H9 (cell line): ENCODE data around the gene PACC1. TPM values are rescaled to one million over a fixed set of nuclear protein-coding genes. Genes with fewer than 3 reads are reported as not detected.

ENCODE experiments used
- DNase-seq: peaks from one replicate; pipeline ENCODE4 v3.0.0-alpha.2; 2017
- H2AFZ ChIP-seq: one replicate; pipeline ENCODE4 v1.6.1; 2013; ENCODE audit warnings: mild to moderate bottlenecking, low read length, control low read depth, moderate library complexity
- H2AK5ac ChIP-seq: 2 replicates; pipeline ENCODE4 v1.6.1; 2013; ENCODE audit warnings: low read length, control low read depth, mixed read lengths; ENCODE audit not compliant: insufficient read length
- H2BK120ac ChIP-seq: one replicate; pipeline ENCODE4 v1.6.1; 2013; ENCODE audit warnings: low read depth, mild to moderate bottlenecking, low read length, control low read depth, inconsistent platforms; ENCODE audit not compliant: poor library complexity, severe bottlenecking
- H2BK12ac ChIP-seq: 2 replicates; pipeline ENCODE4 v1.6.1; 2013; ENCODE audit warnings: low read length, control low read depth, mixed read lengths, low read depth; ENCODE audit not compliant: insufficient read length
- H2BK15ac ChIP-seq: 2 replicates; pipeline ENCODE4 v1.6.1; 2013; ENCODE audit warnings: low read depth, low read length, control low read depth
- H2BK20ac ChIP-seq: one replicate; pipeline ENCODE4 v1.6.1; 2013; ENCODE audit warnings: low read depth, mild to moderate bottlenecking, low read length, control low read depth, inconsistent platforms; ENCODE audit not compliant: poor library complexity, severe bottlenecking
- H2BK5ac ChIP-seq: 2 replicates; pipeline ENCODE4 v1.6.1; 2013; ENCODE audit warnings: low read length, control low read depth, mixed read lengths; ENCODE audit not compliant: insufficient read length
- H3K14ac ChIP-seq: 2 replicates; pipeline ENCODE4 v1.6.1; 2013; ENCODE audit warnings: low read length, control low read depth; ENCODE audit not compliant: insufficient read depth
- H3K18ac ChIP-seq: 2 replicates; pipeline ENCODE4 v1.6.1; 2013; ENCODE audit warnings: low read depth, mild to moderate bottlenecking, mixed read lengths, low read length, control low read depth; ENCODE audit not compliant: insufficient read length
- H3K23ac ChIP-seq: 2 replicates; pipeline ENCODE4 v1.6.1; 2013; ENCODE audit warnings: low read length, control low read depth, mixed read lengths, low read depth; ENCODE audit not compliant: insufficient read length
- H3K23me2 ChIP-seq: 2 replicates; pipeline ENCODE4 v1.6.1; 2013; ENCODE audit warnings: low read depth, mild to moderate bottlenecking, mixed read lengths, low read length, control low read depth; ENCODE audit not compliant: insufficient read length, poor library complexity, severe bottlenecking
- H3K27ac ChIP-seq: 2 replicates; pipeline ENCODE4 v1.5.1; 2013; ENCODE audit warnings: low read length, control low read depth, mixed read lengths, low read depth; ENCODE audit not compliant: insufficient read length
- H3K27me3 ChIP-seq: 2 replicates; pipeline ENCODE4 v1.6.1; 2013; ENCODE audit warnings: low read length, control low read depth, inconsistent platforms; ENCODE audit not compliant: insufficient read depth
- H3K4ac ChIP-seq: 2 replicates; pipeline ENCODE4 v1.6.1; 2013; ENCODE audit warnings: low read depth, mild to moderate bottlenecking, control low read depth, inconsistent platforms, low read length, moderate library complexity
- H3K4me1 ChIP-seq: 2 replicates; pipeline ENCODE4 v1.6.1; 2013; ENCODE audit warnings: low read length, control low read depth, inconsistent platforms; ENCODE audit not compliant: insufficient read depth
- H3K4me2 ChIP-seq: 2 replicates; pipeline ENCODE4 v1.6.1; 2013; ENCODE audit warnings: low read length, control low read depth, mixed read lengths; ENCODE audit not compliant: insufficient read length, insufficient read depth
- H3K56ac ChIP-seq: 2 replicates; pipeline ENCODE4 v1.6.1; 2013; ENCODE audit warnings: low read depth, mild to moderate bottlenecking, mixed read lengths, low read length, control low read depth; ENCODE audit not compliant: insufficient read length
- H3K79me1 ChIP-seq: 2 replicates; pipeline ENCODE4 v1.6.1; 2013; ENCODE audit warnings: low read depth, mild to moderate bottlenecking, moderate library complexity, low read length, control low read depth, inconsistent platforms; ENCODE audit not compliant: insufficient read depth, poor library complexity, severe bottlenecking
- H3K79me2 ChIP-seq: 2 replicates; pipeline ENCODE4 v1.6.1; 2013; ENCODE audit warnings: low read length, control low read depth, inconsistent platforms; ENCODE audit not compliant: insufficient read depth
- H3K9ac ChIP-seq: 2 replicates; pipeline ENCODE4 v1.6.1; 2013; ENCODE audit warnings: low read length, control low read depth, mixed read lengths; ENCODE audit not compliant: insufficient read length; ENCODE audit errors: extremely low read depth
- H3K9me3 ChIP-seq: one replicate; pipeline ENCODE4 v1.6.1; 2013; ENCODE audit warnings: low read depth, low read length, inconsistent platforms; ENCODE audit not compliant: control insufficient read depth
- H3T11ph ChIP-seq: one replicate; pipeline ENCODE4 v1.6.1; 2013; ENCODE audit warnings: mild to moderate bottlenecking, low read length, control low read depth, inconsistent platforms
- H4K20me1 ChIP-seq: one replicate; pipeline ENCODE4 v1.6.1; 2013; ENCODE audit not compliant: control insufficient read depth, insufficient read length, insufficient read depth
- H4K5ac ChIP-seq: 2 replicates; pipeline ENCODE4 v1.6.1; 2013; ENCODE audit warnings: low read depth, mild to moderate bottlenecking, mixed read lengths, low read length, control low read depth; ENCODE audit not compliant: insufficient read length
- H4K8ac ChIP-seq: replicated peaks from 2 replicates; pipeline ENCODE4 v1.6.1; 2013; ENCODE audit warnings: low read length, control low read depth, mixed read lengths, low read depth; ENCODE audit not compliant: insufficient read length
- H4K91ac ChIP-seq: 2 replicates; pipeline ENCODE4 v1.6.1; 2013; ENCODE audit warnings: low read depth, mild to moderate bottlenecking, moderate library complexity, mixed read lengths, low read length, control low read depth; ENCODE audit not compliant: insufficient read length
- H3K27ac Mint-ChIP-seq, 3 experiments: 2 replicates in 2 of 3; 3 replicates in 1 of 3; pipeline ENCODE4 v1.8.0; 2020 to 2021; ENCODE audit warnings: mixed read lengths in 3 of 3, mild to moderate bottlenecking in 1 of 3, moderate library complexity in 1 of 3
- H3K27me3 Mint-ChIP-seq: 2 replicates; pipeline ENCODE4 v1.8.0; 2021; ENCODE audit warnings: low read depth, mild to moderate bottlenecking, moderate library complexity, mixed read lengths
- H3K36me3 Mint-ChIP-seq, 3 experiments: 2 replicates in 2 of 3; 3 replicates in 1 of 3; pipeline ENCODE4 v1.8.0; 2020 to 2021; ENCODE audit warnings: low read depth in 3 of 3, mixed read lengths in 3 of 3; ENCODE audit not compliant: insufficient read depth in 1 of 3
- H3K4me1 Mint-ChIP-seq, 2 experiments: 2 replicates each; pipeline ENCODE4 v1.8.0; 2020; ENCODE audit warnings: mixed read lengths in 2 of 2
- H3K4me3 Mint-ChIP-seq, 2 experiments: 2 replicates in 1 of 2; 3 replicates in 1 of 2; pipeline ENCODE4 v1.8.0; 2020 to 2021; ENCODE audit warnings: mild to moderate bottlenecking in 2 of 2, mixed read lengths in 2 of 2, moderate library complexity in 1 of 2
- H3K9me3 Mint-ChIP-seq, 2 experiments: 2 replicates in 1 of 2; 3 replicates in 1 of 2; pipeline ENCODE4 v1.8.0; 2020; ENCODE audit warnings: mild to moderate bottlenecking in 2 of 2, mixed read lengths in 2 of 2, moderate library complexity in 1 of 2
- WGBS: extraction: QIAGEN DNeasy Blood & Tissue Kit; methylation state at CpG from one replicate; pipeline ENCODE4 v1.1.7; 2013; ENCODE audit warnings: missing lambda C conversion rate, low lambda C conversion rate, mixed read lengths; ENCODE audit not compliant: insufficient read length; ENCODE audit errors: extremely low coverage; 5-methylcytosine and 5-hydroxymethylcytosine counted together
- total RNA-seq: library from RNA; stranded (reverse); gene quantifications from 2 replicates; pipeline ENCODE4 v1.2.1, GENCODE V29; 2021
- TF ChIP-seq, protein P1 (sequence below): fragments of 200-600 bp; sonication (generic); conservative IDR thresholded peaks from 3 replicates; pipeline ENCODE4 v1.8.0; 2021; ENCODE audit warnings: antibody characterized with exemption, mild to moderate bottlenecking

PACC1 gene
- total RNA-seq, 1 experiment from 2014 or later, result 10.9 TPM

DNA sequence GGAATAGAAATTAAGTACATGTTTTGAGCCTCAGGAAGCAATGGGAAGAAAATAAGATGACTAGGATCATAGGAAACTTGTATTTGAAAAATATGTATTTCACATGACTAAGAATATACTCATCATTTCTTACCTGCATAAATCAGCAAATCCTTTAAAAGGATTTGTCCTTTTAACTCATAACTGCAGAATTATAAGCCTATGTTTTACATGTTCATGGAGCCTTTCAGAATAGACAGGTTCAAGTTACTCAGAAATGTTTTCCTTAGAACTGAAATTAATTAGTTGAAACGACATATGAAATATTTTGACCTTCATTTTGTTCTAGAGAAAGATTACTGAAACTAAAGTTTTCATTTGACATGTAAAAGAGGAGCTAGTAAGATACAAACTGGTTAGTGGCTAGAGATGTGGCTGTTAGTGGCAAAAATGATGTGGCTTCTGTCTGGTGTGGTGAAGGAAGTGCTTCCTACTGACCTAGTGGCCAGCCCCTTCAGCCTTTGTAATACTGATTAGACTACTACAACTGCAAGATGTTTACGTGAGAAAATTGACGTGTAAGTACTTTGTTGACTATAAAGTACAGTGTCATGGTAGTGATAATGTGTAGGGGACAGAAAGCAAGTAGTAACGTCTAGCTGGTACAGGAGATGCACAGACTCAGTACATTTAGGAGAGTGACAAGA, 54.7 kb downstream of the PACC1 start:
- H4K91ac ChIP-seq, result no peak overlapping the region
- H3K4me1 ChIP-seq, result no peaks in the 10 kb centered on the region
- H3K23ac ChIP-seq, result no peak overlapping the region
- no peak overlapping the region for H3K27ac ChIP-seq
- no peak overlapping the region for H4K5ac ChIP-seq
- TF ChIP-seq, protein P1, sequence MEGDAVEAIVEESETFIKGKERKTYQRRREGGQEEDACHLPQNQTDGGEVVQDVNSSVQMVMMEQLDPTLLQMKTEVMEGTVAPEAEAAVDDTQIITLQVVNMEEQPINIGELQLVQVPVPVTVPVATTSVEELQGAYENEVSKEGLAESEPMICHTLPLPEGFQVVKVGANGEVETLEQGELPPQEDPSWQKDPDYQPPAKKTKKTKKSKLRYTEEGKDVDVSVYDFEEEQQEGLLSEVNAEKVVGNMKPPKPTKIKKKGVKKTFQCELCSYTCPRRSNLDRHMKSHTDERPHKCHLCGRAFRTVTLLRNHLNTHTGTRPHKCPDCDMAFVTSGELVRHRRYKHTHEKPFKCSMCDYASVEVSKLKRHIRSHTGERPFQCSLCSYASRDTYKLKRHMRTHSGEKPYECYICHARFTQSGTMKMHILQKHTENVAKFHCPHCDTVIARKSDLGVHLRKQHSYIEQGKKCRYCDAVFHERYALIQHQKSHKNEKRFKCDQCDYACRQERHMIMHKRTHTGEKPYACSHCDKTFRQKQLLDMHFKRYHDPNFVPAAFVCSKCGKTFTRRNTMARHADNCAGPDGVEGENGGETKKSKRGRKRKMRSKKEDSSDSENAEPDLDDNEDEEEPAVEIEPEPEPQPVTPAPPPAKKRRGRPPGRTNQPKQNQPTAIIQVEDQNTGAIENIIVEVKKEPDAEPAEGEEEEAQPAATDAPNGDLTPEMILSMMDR, result no peak
- H2AFZ ChIP-seq, result no peak overlapping the region
- H3K18ac ChIP-seq, result no peak overlapping the region
- Mint-ChIP-seq H3K27me3 (no peaks in the 10 kb centered on the region), H3K4me3 (no peak overlapping the region), H3K4me1 (no peaks in the 10 kb centered on the region), H3K9me3 (no peaks in the 10 kb centered on the region), H3K36me3 (peaks cover 10 to 65% (median 47%) of the 10 kb centered on the region in 3 experiments; a peak in 6 of 7 replicates), H3K27ac (peak overlapping the region in 1 of 3 experiments; percentile 3; a peak in 1 of 7 replicates)
- H3K9ac ChIP-seq, result no peak overlapping the region
- H2BK20ac ChIP-seq, result no peak overlapping the region
- H3K9me3 ChIP-seq, result no peaks in the 10 kb centered on the region
- no peak overlapping the region for H3K4ac ChIP-seq
- H2AK5ac ChIP-seq, result no peak overlapping the region
- H3K4me2 ChIP-seq, result no peak overlapping the region
- H4K20me1 ChIP-seq, result no peaks in the 10 kb centered on the region
- H3K56ac ChIP-seq, result no peak overlapping the region
- H2BK12ac ChIP-seq, result no peak overlapping the region
- no peaks in the 10 kb centered on the region for H3K79me1 ChIP-seq
- H4K8ac ChIP-seq, result no peak overlapping the region
- no peak overlapping the region for H3K14ac ChIP-seq
- no peak for DNase-seq
- no peak overlapping the region for H2BK5ac ChIP-seq
- H3K23me2 ChIP-seq, result no peaks in the 10 kb centered on the region
- no peak overlapping the region for H2BK120ac ChIP-seq
- H3K79me2 ChIP-seq, result no peaks in the 10 kb centered on the region
- no peaks in the 10 kb centered on the region for H3K27me3 ChIP-seq
- H2BK15ac ChIP-seq, result no peak overlapping the region
- H3T11ph ChIP-seq, result no peak overlapping the region
- WGBS, result no CpG with 5 or more reads among the region's 4 CpGs
